LNCaP clone FGC (cell line): Measurements from ENCODE around the gene RGS19.

ENCODE experiments used
- DNase-seq: peaks from one replicate; pipeline ENCODE4 v3.0.0-alpha.2; 2011; ENCODE audit warnings: low read depth
- H3K4me3 ChIP-seq: 2 replicates; pipeline ENCODE4 v1.5.1; 2011; ENCODE audit warnings: mild to moderate bottlenecking, low read depth, low read length, control low read depth
- TF ChIP-seq, protein P1 (sequence below): IDR thresholded peaks from 2 replicates; pipeline ENCODE4 v1.5.1; 2012; ENCODE audit warnings: mild to moderate bottlenecking; ENCODE audit not compliant: control insufficient read depth, insufficient read depth; ENCODE audit errors: extremely low read depth

RGS19 gene

DNA sequence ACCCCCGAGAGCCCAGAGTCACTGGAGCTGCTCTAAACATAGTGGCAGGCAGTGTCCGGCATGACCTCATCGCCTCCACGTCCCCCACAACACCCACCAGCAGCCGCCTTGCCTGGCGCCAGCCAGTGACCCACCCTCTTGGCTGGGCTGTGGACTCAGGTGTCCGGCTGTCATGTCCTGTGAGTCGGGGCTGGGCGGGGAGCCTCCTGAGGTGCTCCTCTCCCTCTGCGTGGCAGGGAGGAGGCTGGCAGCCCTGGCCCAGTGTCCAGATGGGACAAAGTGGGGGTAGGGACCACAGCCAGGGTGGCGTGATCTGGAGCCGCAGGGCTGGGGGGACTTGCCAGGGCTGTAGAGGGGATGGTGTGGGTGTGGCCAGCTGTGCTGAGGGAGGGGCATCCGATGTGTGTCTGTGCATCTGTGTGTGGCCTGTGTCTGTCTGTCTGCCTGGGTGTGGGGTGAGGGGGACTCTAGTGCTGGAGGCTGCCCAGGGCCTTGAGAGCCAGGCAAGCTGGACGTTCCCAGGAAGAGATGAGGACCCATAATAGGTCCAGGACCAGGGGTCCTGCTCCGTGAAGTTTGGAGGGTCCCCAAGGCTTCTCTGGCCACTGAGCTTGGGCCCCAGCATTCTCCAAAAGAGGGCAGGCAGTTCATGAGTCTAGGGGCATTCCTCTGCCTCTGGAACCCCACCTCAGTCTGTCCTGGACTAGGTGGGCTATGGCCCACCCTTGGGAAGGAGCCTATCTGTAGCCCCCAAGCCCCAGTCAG lies 27.6 kb downstream of the RGS19 start:
- no peak for DNase-seq
- TF ChIP-seq, protein P1, sequence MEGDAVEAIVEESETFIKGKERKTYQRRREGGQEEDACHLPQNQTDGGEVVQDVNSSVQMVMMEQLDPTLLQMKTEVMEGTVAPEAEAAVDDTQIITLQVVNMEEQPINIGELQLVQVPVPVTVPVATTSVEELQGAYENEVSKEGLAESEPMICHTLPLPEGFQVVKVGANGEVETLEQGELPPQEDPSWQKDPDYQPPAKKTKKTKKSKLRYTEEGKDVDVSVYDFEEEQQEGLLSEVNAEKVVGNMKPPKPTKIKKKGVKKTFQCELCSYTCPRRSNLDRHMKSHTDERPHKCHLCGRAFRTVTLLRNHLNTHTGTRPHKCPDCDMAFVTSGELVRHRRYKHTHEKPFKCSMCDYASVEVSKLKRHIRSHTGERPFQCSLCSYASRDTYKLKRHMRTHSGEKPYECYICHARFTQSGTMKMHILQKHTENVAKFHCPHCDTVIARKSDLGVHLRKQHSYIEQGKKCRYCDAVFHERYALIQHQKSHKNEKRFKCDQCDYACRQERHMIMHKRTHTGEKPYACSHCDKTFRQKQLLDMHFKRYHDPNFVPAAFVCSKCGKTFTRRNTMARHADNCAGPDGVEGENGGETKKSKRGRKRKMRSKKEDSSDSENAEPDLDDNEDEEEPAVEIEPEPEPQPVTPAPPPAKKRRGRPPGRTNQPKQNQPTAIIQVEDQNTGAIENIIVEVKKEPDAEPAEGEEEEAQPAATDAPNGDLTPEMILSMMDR = no peak
- no peak overlapping the region for H3K4me3 ChIP-seq

- no peak for DNase-seq
- TF ChIP-seq, protein P1 = no peak
- H3K4me3 ChIP-seq = no peak overlapping the region
These were observed 28.3 kb downstream of the RGS19 start for GRCh38 chr20:64051033-64051452.

- no peak overlapping the region for H3K4me3 ChIP-seq
- no peak for DNase-seq
- TF ChIP-seq, protein P1 = no peak
These were observed 28.9 kb downstream of the RGS19 start for GRCh38 chr20:64050261-64051032.

GRCh38 chr20:64049878-64050260 lies 29.4 kb downstream of the RGS19 start:
- TF ChIP-seq, protein P1 = no peak
- DNase-seq = no peak
- H3K4me3 ChIP-seq = no peak overlapping the region

DNA sequence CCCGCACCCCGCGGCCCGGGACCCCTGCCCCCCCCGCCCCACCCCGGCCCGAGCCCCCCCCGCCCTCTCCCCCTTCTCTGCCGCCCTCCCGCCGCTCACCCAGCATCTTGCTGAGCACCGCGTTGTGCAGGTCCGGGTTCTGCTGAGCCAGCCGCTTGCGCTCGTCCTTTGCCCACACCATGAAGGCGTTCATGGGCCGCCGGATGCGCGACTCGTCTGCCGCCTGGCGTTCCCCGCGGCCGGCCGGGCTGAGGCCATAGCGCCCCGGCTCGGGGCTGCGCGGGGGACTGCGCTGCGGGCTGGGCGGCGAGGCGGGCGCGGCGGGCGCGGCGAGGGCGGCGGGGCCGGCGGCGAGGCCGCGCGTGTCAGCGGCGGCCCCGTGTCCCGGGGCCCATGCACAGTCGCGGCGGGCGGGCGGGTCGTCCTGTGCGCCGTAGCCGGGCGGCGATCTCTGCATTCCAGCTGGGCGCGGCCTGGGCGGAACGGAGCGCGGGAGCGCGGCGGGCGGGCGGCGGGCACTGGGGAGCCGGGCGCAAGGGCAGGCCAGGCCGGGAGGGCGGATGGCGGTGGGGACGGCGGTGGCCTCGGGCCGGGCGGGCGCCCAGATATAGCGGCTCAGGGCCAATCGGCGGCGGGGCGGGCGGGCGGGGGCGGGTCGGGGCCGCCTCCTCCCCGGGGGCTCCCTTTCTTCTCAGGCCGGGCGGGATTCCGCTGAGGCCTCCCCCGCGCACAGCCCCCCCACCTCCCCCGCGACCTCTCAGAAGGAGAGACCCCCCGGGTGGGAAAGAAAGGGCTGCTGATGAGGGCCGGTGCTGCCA lies 30.0 kb downstream of the RGS19 start, which contains the start of gene SOX18:
Gene SOX18, minus strand, starts transcription at position 580 of the 818 bp plus-strand sequence. Its CDS starts 123 bp downstream, at position 457.
- no peak for DNase-seq
- TF ChIP-seq, protein P1 = 0 out of 2 replicates have a peak, but pooled peaks have one; percentile 3
- no peak within 1 kb of the TSS for H3K4me3 ChIP-seq

DNA sequence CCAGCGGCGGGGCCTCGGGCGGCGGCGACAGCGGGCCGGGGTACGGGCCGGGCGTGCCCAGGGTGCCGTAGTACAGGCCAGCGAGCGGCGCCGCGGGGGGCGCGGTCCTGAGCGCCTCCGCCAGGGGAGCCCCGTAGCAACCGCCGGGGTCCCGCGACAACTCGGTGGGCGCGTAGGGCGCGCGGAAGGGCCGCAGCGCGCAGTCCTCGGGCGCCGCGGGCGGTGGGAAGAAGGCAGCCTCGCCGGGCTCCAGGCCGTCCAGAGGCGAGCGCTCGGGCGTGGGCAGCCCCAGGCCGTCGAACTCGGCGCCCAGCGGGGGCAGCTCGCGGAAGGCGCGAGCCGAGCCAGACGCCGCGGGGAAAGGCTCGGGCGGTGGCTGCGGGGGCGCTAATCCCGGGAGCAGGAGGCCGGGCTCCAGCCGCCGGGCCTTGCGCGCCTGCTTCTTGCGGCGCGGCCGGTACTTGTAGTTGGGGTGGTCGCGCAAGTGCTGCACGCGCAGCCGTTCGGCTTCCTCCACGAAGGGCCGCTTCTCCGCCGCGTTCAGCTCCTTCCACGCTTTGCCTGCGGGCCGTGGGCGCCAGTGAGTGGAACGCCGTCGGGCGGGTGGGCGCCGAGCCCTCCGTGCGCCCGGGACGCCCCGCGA lies 30.8 kb downstream of the RGS19 start:
- TF ChIP-seq, protein P1 = no peak
- no peak for DNase-seq
- H3K4me3 ChIP-seq = no peak overlapping the region
